GM12878 (cell line): ENCODE measurements around the gene ANXA2R. TPM values are rescaled to one million over a fixed set of nuclear protein-coding genes. Genes with fewer than 3 reads are reported as not detected.

Experiments
- ATAC-seq: fragments of 200-7000 bp; cut with Tn5 transposase; 3 replicates; pipeline ENCODE4 v1.9.1; 2020; ENCODE audit warnings: mild to moderate bottlenecking, moderate library complexity
- BruUV-seq: library from RNA; stranded (reverse); fragments of 400-500 nt; replicated peaks from 2 replicates; lab custom pipeline; 2021; lab: Mats Ljungman, UMichigan
- CTCF ChIA-PET: fragments of 300-600 bp; sonication (Branson Sonifier 250); formaldehyde crosslinking; extraction: SDS; loops from one replicate; lab custom pipeline; 2021; ENCODE audit warnings: inconsistent platforms; lab: Yijun Ruan, JAX
- POLR2A ChIA-PET: fragments of 350-600 bp; formaldehyde crosslinking; extraction: SDS; loops from one replicate; lab custom pipeline; 2021; ENCODE audit warnings: inconsistent platforms; lab: Charles Lee
- RAD21 ChIA-PET: fragments of 300-600 bp; sonication (Branson Sonifier 250); formaldehyde crosslinking; loops from one replicate; lab custom pipeline; 2023; ENCODE audit warnings: antibody characterized with exemption; ENCODE audit not compliant: unreplicated experiment; lab: Charles Lee
- SMC1A ChIA-PET: fragments of 300-600 bp; sonication (Branson Sonifier 250); formaldehyde crosslinking; loops from one replicate; lab custom pipeline; 2023; ENCODE audit not compliant: unreplicated experiment, uncharacterized antibody; lab: Charles Lee
- DNase-seq: peaks from one replicate; pipeline ENCODE4 v3.0.0-alpha.2; 2011; ENCODE audit warnings: low read depth, low spot score
- FAIRE-seq: peaks from 3 replicates; lab custom pipeline; 2011; peaks lifted over from hg19 to GRCh38; lab: Jason Lieb, UNC
- H2AFZ ChIP-seq: 2 replicates; pipeline ENCODE4 v1.6.0; 2011; ENCODE audit warnings: low read depth, low read length, control low read depth; ENCODE audit not compliant: control insufficient read depth
- H3K27ac ChIP-seq: 2 replicates; pipeline ENCODE4 v1.5.1; 2011; ENCODE audit warnings: control low read depth; ENCODE audit not compliant: control insufficient read depth, insufficient read depth
- H3K27me3 ChIP-seq, 2 experiments: replicated peaks in 1 of 2; 2 replicates each; pipeline versions ENCODE4 v1.6.0 to v1.6.1; 2011; ENCODE audit warnings: low read length in 1 of 2; ENCODE audit not compliant: control insufficient read depth in 2 of 2, insufficient read depth in 2 of 2
- H3K36me3 ChIP-seq, 2 experiments: 2 replicates each; pipeline ENCODE4 v1.5.1; 2011; ENCODE audit warnings: low read length in 1 of 2; ENCODE audit not compliant: control insufficient read depth in 2 of 2, insufficient read depth in 2 of 2
- H3K4me1 ChIP-seq: 2 replicates; pipeline ENCODE4 v1.6.1; 2011; ENCODE audit warnings: mild to moderate bottlenecking, low read length, moderate library complexity, mixed read lengths; ENCODE audit not compliant: control insufficient read depth, insufficient read depth
- H3K4me2 ChIP-seq: 2 replicates; pipeline ENCODE4 v1.6.0; 2011; ENCODE audit warnings: control low read depth; ENCODE audit not compliant: control insufficient read depth, insufficient read depth
- H3K4me3 ChIP-seq: fragments of 200-600 bp; sonication (generic); 2 replicates; pipeline ENCODE4 v1.5.1; 2016
- H3K79me2 ChIP-seq: 2 replicates; pipeline ENCODE4 v1.6.0; 2011; ENCODE audit warnings: low read length; ENCODE audit not compliant: control insufficient read depth, insufficient read depth
- H3K9ac ChIP-seq: 2 replicates; pipeline ENCODE4 v1.8.0; 2011; ENCODE audit warnings: low read length, control low read depth, mixed read lengths; ENCODE audit not compliant: control insufficient read depth, insufficient read depth
- H3K9me3 ChIP-seq: replicated peaks from 3 replicates; pipeline ENCODE4 v1.5.1; 2011; ENCODE audit warnings: mild to moderate bottlenecking, low read length; ENCODE audit not compliant: control insufficient read depth, insufficient read depth
- H4K20me1 ChIP-seq: 2 replicates; pipeline ENCODE4 v1.6.0; 2011; ENCODE audit not compliant: control insufficient read depth, insufficient read depth
- CTCF ChIP-seq, 3 experiments: IDR thresholded peaks in 2 of 3; conservative IDR thresholded peaks in 1 of 3; 2 replicates each; pipeline ENCODE4 v1.5.1; 2011; ENCODE audit warnings: low read depth in 3 of 3, low read length in 3 of 3, mild to moderate bottlenecking in 3 of 3, control low read depth in 2 of 3, moderate library complexity in 2 of 3, inconsistent platforms in 1 of 3, mixed read lengths in 1 of 3; ENCODE audit not compliant: control insufficient read depth in 2 of 3, insufficient read depth in 1 of 3; ENCODE audit errors: extremely low read depth in 1 of 3
- E2F8 ChIP-seq: fragments of 450-650 bp; IDR thresholded peaks from 2 replicates; pipeline ENCODE4 v1.6.1; 2018; ENCODE audit warnings: mild to moderate bottlenecking, low read depth, moderate library complexity; ENCODE audit not compliant: partially characterized antibody
- ESRRA ChIP-seq: IDR thresholded peaks from 2 replicates; pipeline ENCODE4 v1.6.1; 2012; ENCODE audit warnings: mild to moderate bottlenecking, low read length, improper control_type of control experiment
- FOXM1 ChIP-seq: IDR thresholded peaks from 2 replicates; pipeline ENCODE4 v1.6.1; 2012; ENCODE audit warnings: low read depth, mild to moderate bottlenecking, inconsistent platforms, low read length, moderate library complexity
- IKZF1 ChIP-seq: fragments of 450-650 bp; conservative IDR thresholded peaks from 2 replicates; pipeline ENCODE4 v1.6.1; 2017; ENCODE audit warnings: antibody characterized with exemption, mild to moderate bottlenecking
- KAT2A ChIP-seq: conservative IDR thresholded peaks from 2 replicates; pipeline ENCODE4 v1.6.1; 2011; ENCODE audit warnings: low read depth, low read length; ENCODE audit not compliant: control insufficient read depth
- KDM1A ChIP-seq: fragments of 200-600 bp; sonication (generic); IDR thresholded peaks from 2 replicates; pipeline ENCODE4 v1.6.1; 2016; ENCODE audit warnings: borderline replicate concordance
- MYC ChIP-seq: IDR thresholded peaks from 2 replicates; pipeline ENCODE4 v1.6.1; 2011; ENCODE audit warnings: mild to moderate bottlenecking, low read length, moderate library complexity, inconsistent platforms; ENCODE audit not compliant: insufficient read depth, insufficient replicate concordance, insufficient read length, severe bottlenecking
- NFYB ChIP-seq: IDR thresholded peaks from 2 replicates; pipeline ENCODE4 v1.6.1; 2011; ENCODE audit warnings: low read depth, mild to moderate bottlenecking, low read length, improper control_type of control experiment, moderate library complexity; ENCODE audit not compliant: insufficient read depth
- NR2F1 ChIP-seq: fragments of 450-650 bp; conservative IDR thresholded peaks from 2 replicates; pipeline ENCODE4 v1.6.1; 2017; ENCODE audit warnings: mild to moderate bottlenecking
- NRF1 ChIP-seq: conservative IDR thresholded peaks from 2 replicates; pipeline ENCODE4 v1.6.1; 2011; ENCODE audit warnings: mild to moderate bottlenecking, low read depth, low read length, improper control_type of control experiment
- POLR2A ChIP-seq: IDR thresholded peaks from 2 replicates; pipeline ENCODE4 v1.6.1; 2011; ENCODE audit warnings: low read depth, mild to moderate bottlenecking, low read length
- RB1 ChIP-seq: fragments of 450-650 bp; formaldehyde crosslinking; IDR thresholded peaks from 2 replicates; pipeline ENCODE4 v1.6.1; 2017; ENCODE audit warnings: mild to moderate bottlenecking, borderline replicate concordance
- SMARCA5 ChIP-seq: fragments of 450-650 bp; IDR thresholded peaks from 2 replicates; pipeline ENCODE4 v1.6.1; 2017; ENCODE audit warnings: mild to moderate bottlenecking
- ZNF217 ChIP-seq: fragments of 450-650 bp; IDR thresholded peaks from 2 replicates; pipeline ENCODE4 v1.6.1; 2017; ENCODE audit warnings: antibody characterized with exemption, mild to moderate bottlenecking
- ZNF592 ChIP-seq: fragments of 450-650 bp; IDR thresholded peaks from 2 replicates; pipeline ENCODE4 v1.6.1; 2017; ENCODE audit warnings: mild to moderate bottlenecking, moderate library complexity
- WGBS: methylation state at CpG from one replicate; pipeline ENCODE4 v1.1.6; 2016; ENCODE audit warnings: low lambda C conversion rate; ENCODE audit not compliant: insufficient replicate concordance, insufficient coverage; ENCODE audit errors: missing lambda C conversion rate; 5-methylcytosine and 5-hydroxymethylcytosine counted together
- in situ Hi-C: fragments of 300-500 bp; cut with MboI; formaldehyde crosslinking; loops from 9 replicates; pipeline ENCODE4 v1.14.3; 2018; ENCODE audit warnings: mixed read lengths
- intact Hi-C: fragments of 100-400 bp; cut with micrococcal nuclease; formaldehyde crosslinking; loops from one replicate; pipeline ENCODE4 v1.14.2; 2022; ENCODE audit not compliant: unreplicated experiment
- polyA plus RNA-seq, 11 experiments: library from polyadenylated mRNA; depleted of rRNA in 4 of 11; unstranded in 6 of 11; stranded (reverse) in 5 of 11; fragments of >200 nt; fragmentation: Nextera tagmentation in 4 of 11; fragmentation: Illumina TruSeq in 1 of 11; extraction: Ambion mirVana in 4 of 11; extraction: Trizol in 1 of 11; gene quantifications; 1 replicate in 1 of 11; 2 replicates in 10 of 11; pipeline versions ENCODE4 v1.2.1 to v1.2.3, GENCODE V29; 2011 to 2016; ENCODE audit warnings: inconsistent platforms in 2 of 11, missing spikeins in 2 of 11, low read depth in 1 of 11
- total RNA-seq, 4 experiments: library from RNA; depleted of rRNA in 3 of 4; stranded (reverse); fragments of >200 nt in 3 of 4; fragmentation: Illumina TruSeq in 1 of 4; extraction: Trizol in 1 of 4; gene quantifications; 2 replicates each; pipeline versions ENCODE4 v1.2.1 to v1.2.3, GENCODE V29; 2013 to 2021

The ANXA2R gene
- total and polyA plus RNA-seq, 10 of the 15 experiments (the other 5 are each of a cell fraction or from before 2014, with no cell fraction given), result 2.3 to 7.8 (median 4.4) TPM

GRCh38 chr5:43000914-43001313, 39.2 kb downstream of the ANXA2R start:
- H2AFZ ChIP-seq, result no peak overlapping the region
- ChIA-PET SMC1A (interaction anchor here (1.4 kb wide), 1 partner anchor 88 kb away, joined by 3 read pairs; no protein-coding TSS in a partner anchor), RAD21 (no interaction called here), POLR2A (no interaction called here), CTCF (no interaction called here)
- no peak overlapping the region for H3K4me3 ChIP-seq
- no peak overlapping the region for H3K27ac ChIP-seq
- H3K36me3 ChIP-seq, result no peaks in the 10 kb centered on the region
- ATAC-seq (no peak), DNase-seq (no peak), FAIRE-seq (no peak)
- in situ Hi-C loops (no loop called here), intact Hi-C loops (no loop called here)
- no peaks in the 10 kb centered on the region for H3K27me3 ChIP-seq
- H4K20me1 ChIP-seq, result no peaks in the 10 kb centered on the region
- BruUV-seq, result no TSS peak
- H3K9ac ChIP-seq, result no peak overlapping the region
- no peaks in the 10 kb centered on the region for H3K9me3 ChIP-seq
- no peak overlapping the region for H3K4me2 ChIP-seq
- TF ChIP-seq KDM1A (no peak), IKZF1 (no peak), ZNF592 (no peak), NFYB (no peak), POLR2A (no peak), NRF1 (no peak), SMARCA5 (no peak), MYC (no peak), E2F8 (no peak), ZNF217 (no peak), KAT2A (no peak), CTCF (IDR thresholded peaks at IDR 0.05 in 2 of 3, conservative IDR thresholded peaks at IDR 0.05 in 1 of 3; ENCODE audit: control insufficient read depth in 2 of 3, extremely low read depth in 1 of 3, insufficient read depth in 1 of 3, low read depth in 3 of 3, low read length in 3 of 3) (no peak), ESRRA (no peak), RB1 (no peak), NR2F1 (no peak), FOXM1 (no peak)
- H3K4me1 ChIP-seq, result no peaks in the 10 kb centered on the region
- no peaks in the 10 kb centered on the region for H3K79me2 ChIP-seq
- WGBS, result 75% methylated on average over 6 of the region's 6 CpGs
